ELR (cell line): Measurements from ENCODE around the gene DCAF8.
"Not testable (repeated sequence)": the region's sequence is repeated elsewhere in the genome, so short reads cannot be mapped to it uniquely, and the experiment has no call there.

ENCODE experiments used
- DNase-seq: peaks from one replicate; pipeline ENCODE4 v3.0.0-alpha.2; 2015; ENCODE audit warnings: low read depth

Gene DCAF8

GRCh38 chr1:160261893-160262794, at the start of gene DCAF8:
Gene DCAF8 (minus strand): TSS chr1:160262549. CDS start chr1:160244008, 18,541 bp downstream.
- peak; percentile 99 for DNase-seq

GRCh38 chr1:160309571-160309970, 47.2 kb upstream of the DCAF8 start:
- DNase-seq = peak; percentile 17

- DNase-seq = peak; percentile 56
These were observed 46.8 kb upstream of the DCAF8 start for GRCh38 chr1:160309185-160309557.

GRCh38 chr1:160308451-160309184, 46.3 kb upstream of the DCAF8 start:
- no peak for DNase-seq

GRCh38 chr1:160307118-160307791, 44.9 kb upstream of the DCAF8 start:
- no peak for DNase-seq

GRCh38 chr1:160300173-160300572, 37.8 kb upstream of the DCAF8 start:
- DNase-seq = no peak

- no peak for DNase-seq
These were observed 33.7 kb upstream of the DCAF8 start for GRCh38 chr1:160296036-160296435.

GRCh38 chr1:160293020-160293968, 30.9 kb upstream of the DCAF8 start:
- no peak for DNase-seq

GRCh38 chr1:160291248-160292220, 29.2 kb upstream of the DCAF8 start:
- DNase-seq = peak; percentile 70

GRCh38 chr1:160287769-160288168, 25.4 kb upstream of the DCAF8 start:
- DNase-seq = not testable (repeated sequence)

GRCh38 chr1:160285506-160285905, 23.2 kb upstream of the DCAF8 start:
- no peak for DNase-seq

GRCh38 chr1:160284782-160285344, 22.5 kb upstream of the DCAF8 start, which contains the start of gene PEX19:
Gene PEX19 (minus strand): TSS chr1:160285133. CDS start chr1:160285124, 9 bp downstream.
- peak; percentile 93 for DNase-seq

GRCh38 chr1:160284220-160284781, 22.0 kb upstream of the DCAF8 start:
- DNase-seq = peak; percentile 67

GRCh38 chr1:160282807-160283206, 20.5 kb upstream of the DCAF8 start:
- no peak for DNase-seq

- DNase-seq = no peak
These were observed 15.6 kb upstream of the DCAF8 start for GRCh38 chr1:160277987-160278386.

GRCh38 chr1:160277330-160277729, 15.0 kb upstream of the DCAF8 start:
- no peak for DNase-seq

GRCh38 chr1:160271025-160271424, 8.7 kb upstream of the DCAF8 start:
- no peak for DNase-seq

- no peak for DNase-seq
These were observed 5.1 kb upstream of the DCAF8 start for GRCh38 chr1:160267284-160267991.
